ENCODE results near the gene PBRM1. TPM values are rescaled to one million over a fixed set of nuclear protein-coding genes. Genes with fewer than 3 reads are reported as not detected.

PBRM1 gene
- total and polyA plus RNA-seq, 2 donors (not counting 1 experiment from before 2014, with no cell fraction given): 37.2 to 97.3 TPM

DNA sequence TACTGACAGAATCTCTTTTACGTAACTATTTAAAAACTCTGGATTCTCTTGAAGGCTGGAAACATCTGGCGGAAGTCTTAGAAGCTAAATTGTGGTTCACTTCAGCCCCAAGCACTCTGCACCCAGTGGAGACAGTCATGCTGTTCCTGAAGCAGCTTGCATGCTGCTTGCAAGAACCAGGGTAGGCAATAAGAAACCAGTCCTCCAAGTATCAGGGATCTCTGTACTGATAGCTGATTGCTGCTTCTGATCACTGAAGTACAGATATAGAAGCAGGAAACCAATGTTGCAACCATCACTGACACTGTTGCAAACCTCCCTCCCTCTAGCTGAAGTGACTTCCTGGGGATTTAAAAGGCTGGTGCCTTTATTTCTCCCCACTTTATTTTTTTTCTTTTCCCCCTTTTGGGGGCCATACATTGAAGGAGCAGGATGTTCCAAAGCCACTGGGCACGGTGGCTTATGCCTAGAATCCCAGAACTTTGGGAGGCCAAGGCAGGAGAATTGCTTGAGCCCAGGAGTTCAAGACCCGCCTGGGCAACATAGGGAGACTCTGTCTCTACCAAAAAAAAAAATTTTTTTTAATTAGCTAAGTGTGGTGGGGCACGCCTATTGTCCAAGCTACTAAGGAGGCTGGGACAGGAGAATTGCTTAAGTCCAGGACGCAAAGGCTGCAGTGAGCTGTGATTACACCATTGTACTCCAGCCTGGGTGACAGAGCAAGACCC, 35.5 kb upstream of the PBRM1 start:
- DNase-seq (ENCODE audit: low read depth in 2 of 2): no peak
- Histone ChIP-seq H3K4me3 (replicated peaks in 1 of 4; ENCODE audit: control extremely low read depth in 1 of 4, insufficient read depth in 1 of 4, low read depth in 3 of 4, low read length in 4 of 4) (no peak overlapping the region), H3K9ac (ENCODE audit: insufficient read depth, low read length) (no peak overlapping the region), H3K36me3 (ENCODE audit: control insufficient read depth, insufficient read depth, low read length) (no peaks in the 10 kb centered on the region), H2AFZ (ENCODE audit: low read length) (no peak overlapping the region), H3K27me3 (ENCODE audit: control insufficient read depth, insufficient read depth, low read length) (no peaks in the 10 kb centered on the region), H3K9me3 (ENCODE audit: control insufficient read depth, insufficient read depth, low read depth, low read length) (no peaks in the 10 kb centered on the region), H3K4me1 (ENCODE audit: control insufficient read depth, extremely low read depth, insufficient read depth, low read length) (no peaks in the 10 kb centered on the region), H3K27ac (ENCODE audit: insufficient read depth, low read length) (no peak overlapping the region), H4K20me1 (ENCODE audit: control insufficient read depth, extremely low read depth, insufficient read depth, low read length) (no peaks in the 10 kb centered on the region), H3K4me2 (ENCODE audit: extremely low read depth, insufficient read depth, low read length) (no peak overlapping the region), H3K79me2 (ENCODE audit: control insufficient read depth, insufficient read depth, low read length) (no peaks in the 10 kb centered on the region)
- TF ChIP-seq, protein P1, sequence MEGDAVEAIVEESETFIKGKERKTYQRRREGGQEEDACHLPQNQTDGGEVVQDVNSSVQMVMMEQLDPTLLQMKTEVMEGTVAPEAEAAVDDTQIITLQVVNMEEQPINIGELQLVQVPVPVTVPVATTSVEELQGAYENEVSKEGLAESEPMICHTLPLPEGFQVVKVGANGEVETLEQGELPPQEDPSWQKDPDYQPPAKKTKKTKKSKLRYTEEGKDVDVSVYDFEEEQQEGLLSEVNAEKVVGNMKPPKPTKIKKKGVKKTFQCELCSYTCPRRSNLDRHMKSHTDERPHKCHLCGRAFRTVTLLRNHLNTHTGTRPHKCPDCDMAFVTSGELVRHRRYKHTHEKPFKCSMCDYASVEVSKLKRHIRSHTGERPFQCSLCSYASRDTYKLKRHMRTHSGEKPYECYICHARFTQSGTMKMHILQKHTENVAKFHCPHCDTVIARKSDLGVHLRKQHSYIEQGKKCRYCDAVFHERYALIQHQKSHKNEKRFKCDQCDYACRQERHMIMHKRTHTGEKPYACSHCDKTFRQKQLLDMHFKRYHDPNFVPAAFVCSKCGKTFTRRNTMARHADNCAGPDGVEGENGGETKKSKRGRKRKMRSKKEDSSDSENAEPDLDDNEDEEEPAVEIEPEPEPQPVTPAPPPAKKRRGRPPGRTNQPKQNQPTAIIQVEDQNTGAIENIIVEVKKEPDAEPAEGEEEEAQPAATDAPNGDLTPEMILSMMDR (conservative IDR thresholded peaks at IDR 0.05 in 1 of 2, IDR thresholded peaks at IDR 0.05 in 1 of 2; ENCODE audit: low read depth in 1 of 2, low read length in 2 of 2): no peak
- TF ChIP-seq EZH2 (IDR thresholded peaks at IDR 0.05; ENCODE audit: low read length, missing control alignments): no peak

DNA sequence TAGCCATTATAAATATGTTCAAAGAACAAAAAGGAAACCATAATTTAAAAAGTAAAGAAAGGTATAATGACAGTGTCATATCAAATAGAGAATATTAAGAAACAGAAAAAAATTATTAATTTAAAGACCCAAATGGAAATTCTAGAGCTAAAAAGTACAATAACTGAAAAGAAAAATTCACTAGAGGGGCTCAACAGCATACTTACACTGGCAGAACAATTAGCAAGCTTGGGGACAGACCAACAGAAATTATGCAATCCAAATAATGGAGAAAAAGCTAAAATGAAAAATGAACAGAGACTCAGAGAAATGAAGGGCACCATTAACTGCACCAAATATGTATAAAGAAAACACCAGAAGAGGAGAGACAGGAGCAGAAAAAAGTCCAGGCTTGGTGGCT, 33.9 kb upstream of the PBRM1 start:
- H3K4me2 ChIP-seq (ENCODE audit: extremely low read depth, insufficient read depth, low read length): no peak overlapping the region
- TF ChIP-seq, protein P1 (conservative IDR thresholded peaks at IDR 0.05 in 1 of 2, IDR thresholded peaks at IDR 0.05 in 1 of 2; ENCODE audit: low read depth in 1 of 2, low read length in 2 of 2): no peak
- TF ChIP-seq EZH2 (IDR thresholded peaks at IDR 0.05; ENCODE audit: low read length, missing control alignments): no peak
- no peak overlapping the region for H2AFZ ChIP-seq (ENCODE audit: low read length)
- no peak overlapping the region for H3K27ac ChIP-seq (ENCODE audit: insufficient read depth, low read length)
- H3K9ac ChIP-seq (ENCODE audit: insufficient read depth, low read length): no peak overlapping the region
- H3K36me3 ChIP-seq (ENCODE audit: control insufficient read depth, insufficient read depth, low read length): no peaks in the 10 kb centered on the region
- no peak for DNase-seq (ENCODE audit: low read depth in 2 of 2)
- H4K20me1 ChIP-seq (ENCODE audit: control insufficient read depth, extremely low read depth, insufficient read depth, low read length): no peaks in the 10 kb centered on the region
- no peak overlapping the region for H3K4me3 ChIP-seq (replicated peaks in 1 of 4; ENCODE audit: control extremely low read depth in 1 of 4, insufficient read depth in 1 of 4, low read depth in 3 of 4, low read length in 4 of 4)
- H3K79me2 ChIP-seq (ENCODE audit: control insufficient read depth, insufficient read depth, low read length): no peaks in the 10 kb centered on the region
- H3K9me3 ChIP-seq (ENCODE audit: control insufficient read depth, insufficient read depth, low read depth, low read length): no peaks in the 10 kb centered on the region
- H3K4me1 ChIP-seq (ENCODE audit: control insufficient read depth, extremely low read depth, insufficient read depth, low read length): no peaks in the 10 kb centered on the region
- H3K27me3 ChIP-seq (ENCODE audit: control insufficient read depth, insufficient read depth, low read length): no peaks in the 10 kb centered on the region

DNA sequence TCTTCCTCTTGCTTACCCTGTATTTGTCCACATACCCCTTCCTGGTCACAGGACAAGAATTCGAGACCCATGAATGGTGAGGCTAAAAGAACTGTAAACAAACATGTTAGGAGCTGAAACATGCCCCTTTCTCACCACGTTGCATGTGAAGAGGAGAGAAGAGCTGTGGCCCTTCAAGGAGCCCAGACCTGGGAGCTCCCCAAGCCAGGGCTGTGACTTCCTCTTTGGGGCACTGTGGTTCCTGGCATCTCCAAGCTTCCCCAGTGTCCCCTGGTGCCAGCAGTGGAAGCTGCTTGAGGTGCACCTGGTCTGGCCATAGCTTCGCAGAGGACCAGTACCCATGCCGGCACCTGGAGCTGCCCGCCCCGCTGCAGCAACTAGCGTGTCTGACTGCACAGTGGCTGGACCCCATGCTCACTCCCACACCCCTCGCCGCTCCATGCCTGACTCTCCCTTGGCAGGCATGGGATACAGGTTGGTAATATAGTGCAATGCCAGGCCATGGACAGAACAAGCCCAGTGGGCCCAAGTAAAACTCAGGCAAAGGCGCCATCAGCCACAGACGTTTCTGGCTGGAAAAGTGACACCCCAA, 30.1 kb upstream of the PBRM1 start:
- H3K4me1 ChIP-seq (ENCODE audit: control insufficient read depth, extremely low read depth, insufficient read depth, low read length): no peaks in the 10 kb centered on the region
- H3K9me3 ChIP-seq (ENCODE audit: control insufficient read depth, insufficient read depth, low read depth, low read length): no peaks in the 10 kb centered on the region

More for the DNA sequence above, 30.1 kb upstream of the PBRM1 start:
- Histone ChIP-seq H4K20me1 (ENCODE audit: control insufficient read depth, extremely low read depth, insufficient read depth, low read length) (no peaks in the 10 kb centered on the region), H3K4me2 (ENCODE audit: extremely low read depth, insufficient read depth, low read length) (no peak overlapping the region), H3K4me3 (replicated peaks in 1 of 4; ENCODE audit: control extremely low read depth in 1 of 4, insufficient read depth in 1 of 4, low read depth in 3 of 4, low read length in 4 of 4) (no peak overlapping the region), H3K27ac (ENCODE audit: insufficient read depth, low read length) (no peak overlapping the region), H3K27me3 (ENCODE audit: control insufficient read depth, insufficient read depth, low read length) (no peaks in the 10 kb centered on the region), H3K9ac (ENCODE audit: insufficient read depth, low read length) (no peak overlapping the region), H3K79me2 (ENCODE audit: control insufficient read depth, insufficient read depth, low read length) (no peaks in the 10 kb centered on the region), H3K36me3 (ENCODE audit: control insufficient read depth, insufficient read depth, low read length) (no peaks in the 10 kb centered on the region), H2AFZ (ENCODE audit: low read length) (no peak overlapping the region)
- no peak for DNase-seq (ENCODE audit: low read depth in 2 of 2)
- TF ChIP-seq EZH2 (IDR thresholded peaks at IDR 0.05; ENCODE audit: low read length, missing control alignments): no peak
- TF ChIP-seq, protein P1 (conservative IDR thresholded peaks at IDR 0.05 in 1 of 2, IDR thresholded peaks at IDR 0.05 in 1 of 2; ENCODE audit: low read depth in 1 of 2, low read length in 2 of 2): no peak

All from fibroblast of lung (primary cell).